Raji (cell line): Measurements from ENCODE around the gene ERP29.
A peak's percentile ranks its signal among the peaks of the same experiment; 100 is the strongest.

Source experiments
- POLR2A ChIP-seq: IDR thresholded peaks from 2 replicates; pipeline ENCODE4 v1.6.1; 2011; ENCODE audit warnings: low read depth, low read length, control low read depth; ENCODE audit not compliant: insufficient read depth

The ERP29 gene

DNA sequence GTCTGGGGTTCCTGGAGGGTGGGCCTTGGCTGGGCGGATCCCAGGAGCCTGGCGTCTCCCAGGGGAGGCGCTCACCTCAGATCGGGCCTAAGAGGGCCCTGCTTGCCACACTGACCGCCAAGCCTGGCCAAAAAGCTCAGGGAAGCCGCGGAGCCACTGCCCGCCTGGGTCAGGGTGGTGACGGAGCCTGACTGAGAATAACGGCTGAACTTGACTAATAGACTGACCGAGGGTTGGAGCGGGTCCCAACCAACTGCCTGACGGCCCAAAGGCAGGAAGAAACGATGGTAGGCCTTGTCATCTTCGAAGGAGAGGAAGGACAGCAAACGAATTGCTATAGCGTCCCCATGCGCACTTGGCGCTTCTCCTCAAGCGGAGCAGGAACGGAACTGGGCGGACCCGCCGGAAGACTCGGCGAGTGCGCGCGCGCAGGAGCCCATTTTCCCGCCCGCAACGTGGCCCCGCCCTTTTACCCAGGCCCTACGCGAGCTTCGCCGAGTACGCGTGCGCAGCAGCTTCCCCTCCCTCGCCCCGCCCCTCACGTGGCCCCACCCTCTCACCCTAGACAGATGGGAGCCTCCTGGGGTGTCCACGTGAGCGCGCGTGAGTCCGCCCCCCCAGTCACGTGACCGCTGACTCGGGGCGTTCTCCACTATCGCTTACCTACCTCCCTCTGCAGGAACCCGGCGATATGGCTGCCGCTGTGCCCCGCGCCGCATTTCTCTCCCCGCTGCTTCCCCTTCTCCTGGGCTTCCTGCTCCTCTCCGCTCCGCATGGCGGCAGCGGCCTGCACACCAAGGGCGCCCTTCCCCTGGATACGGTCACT lies at the start of gene ERP29, which contains the start of gene TMEM116:
ERP29 (plus strand) TSS at position 652 of the 826 bp plus-strand sequence; CDS start at position 692, 40 bp downstream.
TMEM116 (minus strand) TSS at position 391 of the 826 bp plus-strand sequence. CDS start 7,895 bp downstream, outside the sequence.
- TF ChIP-seq POLR2A: peak; percentile 98

GRCh38 chr12:111964935-111965334 lies 48.3 kb upstream of the ERP29 start:
- no peak for TF ChIP-seq POLR2A

GRCh38 chr12:111971800-111972199 lies 41.4 kb upstream of the ERP29 start:
- no peak for TF ChIP-seq POLR2A

- no peak for TF ChIP-seq POLR2A
Measured at GRCh38 chr12:111975161-111975931, 37.9 kb upstream of the ERP29 start.

DNA sequence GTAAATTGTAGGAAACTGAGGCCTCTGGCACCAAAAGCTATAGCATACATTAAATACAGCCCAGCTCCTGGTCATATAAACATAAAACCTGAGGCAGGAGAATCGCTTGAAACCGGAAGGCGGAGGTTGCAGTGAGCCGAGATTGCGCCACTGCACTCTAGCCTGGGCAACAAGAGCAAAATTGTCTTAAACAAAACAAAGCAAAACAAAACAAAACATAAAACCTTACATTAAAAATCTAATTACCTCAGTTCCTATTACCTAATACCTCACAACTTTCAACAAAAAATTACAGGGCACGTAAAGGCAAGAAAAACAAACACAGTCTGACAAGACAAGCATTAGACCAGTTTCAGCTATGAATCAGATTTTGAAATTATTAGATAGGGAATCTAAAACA lies 36.9 kb upstream of the ERP29 start:
- no peak for TF ChIP-seq POLR2A

GRCh38 chr12:111976860-111977259 lies 36.4 kb upstream of the ERP29 start:
- TF ChIP-seq POLR2A: no peak

DNA sequence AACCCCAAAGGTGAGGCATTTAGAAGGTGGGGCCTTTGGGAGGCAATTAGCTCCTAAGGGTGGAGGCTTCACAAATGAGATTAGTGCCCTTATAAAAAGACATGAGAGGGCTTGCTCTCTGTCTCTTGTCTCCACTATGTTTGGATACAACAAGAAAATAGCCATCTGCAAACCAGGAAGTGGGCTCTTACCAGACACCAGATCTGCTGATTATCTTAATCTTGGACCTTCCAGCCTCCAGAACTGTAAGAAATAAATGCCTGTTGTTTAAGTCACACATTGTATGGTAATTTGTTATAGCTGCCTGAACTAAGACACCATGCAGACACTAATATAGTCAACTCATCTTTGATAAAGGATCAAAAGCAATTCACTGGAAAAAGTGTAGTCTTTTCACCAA lies 34.7 kb upstream of the ERP29 start:
- TF ChIP-seq POLR2A: no peak

DNA sequence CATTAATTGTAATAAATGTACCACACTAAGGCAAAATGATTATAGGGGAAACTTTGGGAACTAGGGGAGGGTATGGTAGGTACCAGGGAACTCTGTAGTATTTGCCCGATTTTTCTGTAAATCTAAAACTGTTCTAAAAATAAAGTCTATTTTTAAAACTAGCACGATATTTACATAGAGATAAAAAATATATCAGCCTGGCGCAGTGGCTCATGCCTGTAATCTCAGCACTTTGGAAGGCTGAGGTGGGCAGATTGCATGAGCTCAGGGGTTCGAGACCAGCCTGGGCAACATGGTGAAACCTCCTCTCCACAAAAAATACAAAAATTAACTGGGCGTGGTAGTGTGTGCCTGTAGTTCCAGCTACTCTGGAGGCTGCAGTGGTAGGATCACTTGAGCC lies 32.6 kb upstream of the ERP29 start:
- no peak for TF ChIP-seq POLR2A

DNA sequence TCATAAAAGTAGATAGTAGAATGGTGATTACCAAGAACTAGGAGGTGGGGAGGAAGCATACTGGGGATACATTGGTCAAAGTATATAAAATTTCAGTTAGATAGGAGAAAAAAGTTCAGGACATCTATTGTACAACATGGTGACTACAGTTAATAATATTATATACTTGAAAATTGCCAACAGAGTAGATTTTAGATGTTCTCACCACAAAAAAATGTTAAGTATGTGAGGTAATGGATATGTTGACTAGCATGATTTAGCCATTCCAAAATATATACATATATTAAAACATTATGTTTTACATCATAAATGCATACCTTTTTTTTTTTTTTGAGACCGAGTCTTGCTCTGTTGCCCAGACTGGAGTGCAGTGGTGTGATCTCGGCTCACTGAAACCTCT lies 31.2 kb upstream of the ERP29 start:
- no peak for TF ChIP-seq POLR2A

- no peak for TF ChIP-seq POLR2A
Measured at GRCh38 chr12:111984820-111985219, 28.4 kb upstream of the ERP29 start.

DNA sequence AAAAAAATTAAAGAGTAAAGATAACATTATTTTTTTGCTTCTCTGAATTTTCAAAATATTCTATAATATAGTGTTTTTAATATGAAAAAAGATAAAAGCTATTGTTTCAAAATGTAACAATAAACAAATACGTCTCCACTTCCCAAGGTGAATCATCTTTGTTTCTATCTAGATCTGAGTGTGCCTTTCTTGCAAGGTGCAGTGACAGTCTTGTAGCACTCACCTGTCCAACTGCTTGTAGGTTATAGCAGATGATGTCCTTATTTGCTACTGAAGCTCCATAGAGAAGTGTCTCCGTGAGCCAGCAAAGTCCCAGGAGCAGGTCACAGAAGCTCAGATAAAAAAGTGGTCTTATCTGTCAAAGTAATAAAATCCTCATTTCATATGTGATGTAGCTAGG lies 21.7 kb upstream of the ERP29 start:
- TF ChIP-seq POLR2A: no peak

DNA sequence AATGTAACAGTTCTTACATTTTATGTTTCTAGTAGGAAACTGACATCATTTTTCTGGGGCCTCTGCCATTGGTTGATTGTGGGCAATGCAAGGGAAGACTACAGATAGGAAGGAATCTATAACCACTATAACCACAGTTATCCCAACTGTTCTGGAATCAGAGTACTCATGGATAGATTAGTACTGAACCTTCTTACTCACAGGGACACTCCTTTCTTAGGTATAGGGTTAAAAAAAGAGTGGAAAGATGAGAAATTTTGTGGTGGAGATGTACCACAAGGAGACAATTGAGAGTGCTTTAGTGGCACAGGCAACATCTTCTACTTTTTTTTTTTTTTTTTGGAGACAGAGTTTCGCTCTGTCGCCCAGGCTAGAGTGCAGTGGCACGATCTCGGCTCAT lies 21.3 kb upstream of the ERP29 start:
- no peak for TF ChIP-seq POLR2A

DNA sequence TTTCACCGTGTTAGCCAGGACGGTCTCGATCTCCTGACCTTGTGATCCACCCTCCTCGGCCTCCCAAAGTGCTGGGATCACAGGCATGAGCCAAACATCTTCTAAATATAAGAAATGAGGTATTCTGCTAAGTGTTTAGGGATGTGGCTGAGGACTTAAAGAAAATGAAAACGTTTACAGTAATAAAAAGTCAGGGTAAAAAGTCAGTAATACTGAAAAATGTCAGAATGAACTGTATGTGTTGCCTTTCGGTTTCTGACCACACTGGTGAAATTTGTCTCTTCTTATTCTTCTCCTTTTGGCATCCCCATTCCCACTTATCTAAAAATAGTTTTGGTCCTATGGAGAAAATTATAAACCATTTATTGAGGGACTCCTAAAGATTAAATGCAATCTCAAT lies 20.8 kb upstream of the ERP29 start:
- no peak for TF ChIP-seq POLR2A

DNA sequence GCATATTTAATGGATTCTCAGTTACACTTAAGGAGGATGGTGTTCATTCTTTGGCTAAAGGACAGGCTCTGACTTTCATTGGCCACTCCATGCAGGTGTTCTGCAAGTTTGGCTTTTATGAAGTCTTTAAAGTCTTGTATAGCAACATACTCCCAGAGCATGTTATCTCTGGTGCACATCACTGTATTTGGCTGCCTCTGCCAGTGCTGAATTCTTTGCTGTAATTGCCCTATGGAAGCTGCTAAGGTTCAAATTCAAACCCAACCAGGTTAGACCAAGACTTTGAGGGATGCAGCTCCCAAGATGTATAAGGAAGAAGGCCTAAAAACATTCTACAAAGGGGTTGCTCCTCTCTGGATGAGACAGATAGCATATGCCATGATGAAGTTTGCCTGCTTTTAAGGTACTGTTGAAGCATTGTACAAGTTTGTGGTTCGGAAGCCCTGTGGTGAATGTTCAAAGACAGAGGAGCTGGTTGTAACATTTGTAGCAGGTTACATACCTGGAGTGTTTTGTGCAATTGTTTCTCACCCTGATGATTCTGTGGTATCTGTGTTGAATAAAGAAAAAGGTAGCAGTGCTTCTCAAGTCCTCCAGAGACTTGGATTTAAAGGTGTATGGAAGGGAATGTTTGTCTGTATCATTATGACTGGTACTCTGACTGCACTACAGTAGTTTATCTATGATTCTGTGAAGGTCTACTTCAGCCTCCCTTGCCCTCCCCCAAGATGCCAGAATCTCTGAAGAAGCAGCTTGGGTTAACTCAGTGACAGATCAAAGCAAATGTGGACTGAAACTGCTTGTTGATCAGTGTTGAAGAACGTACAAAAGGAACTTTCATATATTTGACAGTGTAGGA lies 19.7 kb upstream of the ERP29 start:
- TF ChIP-seq POLR2A: no peak
